PC-9 (cell line): ENCODE measurements around the gene HACD2.

ENCODE experiments used
- CTCF ChIP-seq: fragments of 200-600 bp; sonication (generic); conservative IDR thresholded peaks from 2 replicates; pipeline ENCODE4 v1.6.1; 2017; ENCODE audit warnings: mixed run types, antibody characterized with exemption, mild to moderate bottlenecking, moderate library complexity
- EZH2 ChIP-seq: fragments of 200-600 bp; sonication (generic); IDR thresholded peaks from 2 replicates; pipeline ENCODE4 v1.8.0; 2017; ENCODE audit warnings: antibody characterized with exemption, low read depth

GRCh38 chr3:123476967-123477750 is 107.7 kb downstream of the HACD2 start:
- no peak for TF ChIP-seq CTCF
- TF ChIP-seq EZH2, result no peak
